Cerebellar cortex (tissue), 1 donor: ENCODE measurements around the gene GNAQ.
"Not testable (repeated sequence)": the region's sequence is repeated elsewhere in the genome, so short reads cannot be mapped to it uniquely, and the experiment has no call there.

ENCODE experiments used
- DNase-seq: peaks from one replicate; pipeline ENCODE4 v3.0.0-alpha.2; 2015; ENCODE audit warnings: low spot score

Gene GNAQ

GRCh38 chr9:77731008-77731698 is 300.5 kb downstream of the GNAQ start:
- no peak for DNase-seq

- no peak for DNase-seq
Measured at GRCh38 chr9:77729177-77729576, 302.4 kb downstream of the GNAQ start.

GRCh38 chr9:77726814-77727213 is 304.8 kb downstream of the GNAQ start:
- no peak for DNase-seq

GRCh38 chr9:77726289-77726688 is 305.3 kb downstream of the GNAQ start:
- no peak for DNase-seq

GRCh38 chr9:77725820-77726219 is 305.8 kb downstream of the GNAQ start:
- DNase-seq: no peak

GRCh38 chr9:77725046-77725694 is 306.4 kb downstream of the GNAQ start:
- DNase-seq: no peak

GRCh38 chr9:77721156-77721555 is 310.5 kb downstream of the GNAQ start:
- DNase-seq: not testable (repeated sequence)

GRCh38 chr9:77719321-77719720 is 312.3 kb downstream of the GNAQ start:
- no peak for DNase-seq

GRCh38 chr9:77718298-77718640 is 313.3 kb downstream of the GNAQ start:
- DNase-seq: not testable (repeated sequence)

GRCh38 chr9:77717608-77718297 is 313.9 kb downstream of the GNAQ start:
- DNase-seq: not testable (repeated sequence)

GRCh38 chr9:77714077-77714549 is 317.5 kb downstream of the GNAQ start:
- no peak for DNase-seq

- DNase-seq: no peak
Measured at GRCh38 chr9:77712533-77713130, 319.0 kb downstream of the GNAQ start.

- no peak for DNase-seq
Measured at GRCh38 chr9:77710965-77711648, 320.5 kb downstream of the GNAQ start.

GRCh38 chr9:77710316-77710715 is 321.3 kb downstream of the GNAQ start:
- no peak for DNase-seq

- no peak for DNase-seq
Measured at GRCh38 chr9:77708064-77708815, 323.4 kb downstream of the GNAQ start.

GRCh38 chr9:77707383-77708063 is 324.1 kb downstream of the GNAQ start:
- DNase-seq: no peak

- no peak for DNase-seq
Measured at GRCh38 chr9:77705636-77706035, 326.0 kb downstream of the GNAQ start.

GRCh38 chr9:77702521-77703390 is 328.9 kb downstream of the GNAQ start:
- not testable (repeated sequence) for DNase-seq

- no peak for DNase-seq
Measured at GRCh38 chr9:77697238-77697984, 334.2 kb downstream of the GNAQ start.
